HG03064 (cell line): ENCODE data around the gene ST6GAL1.
"Not testable (repeated sequence)": the region's sequence is repeated elsewhere in the genome, so short reads cannot be mapped to it uniquely, and the experiment has no call there.

Source experiments
- ATAC-seq: cut with Tn5 transposase; IDR thresholded peaks from one replicate; pipeline ENCODE4 v1.9.1; 2021; ENCODE audit warnings: low read depth; ENCODE audit not compliant: unreplicated experiment

The ST6GAL1 gene

DNA sequence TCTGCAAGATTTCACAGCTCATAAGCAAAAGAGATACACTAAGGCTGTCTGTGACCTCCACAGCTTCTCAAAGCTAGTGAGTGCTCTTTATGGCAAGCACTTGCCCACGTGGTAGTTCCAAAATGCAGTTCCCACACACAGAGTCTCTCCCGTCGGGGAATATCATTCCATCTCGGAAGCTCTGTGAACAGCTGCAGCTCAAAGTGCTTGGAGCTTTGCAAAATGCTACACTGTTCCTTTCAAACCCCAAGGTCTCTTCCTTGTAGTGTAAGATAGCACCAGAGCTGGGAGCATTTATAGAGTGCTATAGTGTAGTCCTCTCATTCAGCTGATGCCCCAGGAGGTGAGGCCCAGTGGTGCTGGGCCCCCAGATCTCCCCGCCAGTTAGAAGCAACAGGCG lies 36.1 kb downstream of the ST6GAL1 start:
- ATAC-seq, result no peak

DNA sequence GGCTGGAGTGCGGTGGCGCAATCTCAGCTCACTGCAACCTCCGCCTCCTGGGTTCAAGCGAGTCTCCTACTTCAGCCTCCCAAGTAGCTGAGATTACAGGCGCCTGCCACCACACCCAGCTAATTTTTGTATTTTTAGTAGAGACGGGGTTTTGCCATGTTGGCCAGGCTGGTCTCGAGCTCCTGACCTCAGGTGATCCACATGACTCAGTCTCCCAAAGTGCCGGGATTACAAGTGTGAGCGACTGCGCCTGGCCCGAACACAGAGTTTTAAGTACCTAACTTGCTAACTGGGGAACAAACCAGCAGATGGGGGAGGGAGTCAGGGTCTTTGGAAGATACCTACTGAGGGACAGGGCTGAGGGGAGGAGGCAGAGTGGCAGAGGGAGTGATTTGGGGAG lies 36.9 kb downstream of the ST6GAL1 start:
- ATAC-seq, result not testable (repeated sequence)

DNA sequence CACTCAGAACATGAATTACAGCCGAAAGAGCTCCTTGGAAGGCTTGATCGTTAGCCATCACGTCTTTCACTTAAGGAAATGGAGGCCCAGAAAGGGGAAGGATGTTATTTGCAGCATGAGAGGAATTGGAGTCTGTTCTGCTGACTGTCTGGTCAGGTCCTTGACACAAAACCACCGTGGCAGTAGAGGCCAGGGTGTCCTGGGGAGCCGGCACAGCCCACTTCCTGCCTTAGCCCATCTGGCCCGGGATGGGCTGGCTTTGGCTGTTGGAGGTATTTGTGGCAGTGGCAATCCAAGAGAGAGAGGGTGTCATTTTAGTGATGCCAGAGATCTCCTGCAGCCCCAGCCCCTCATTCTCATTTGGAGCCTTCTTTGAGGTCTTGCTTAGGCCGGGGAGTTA lies 37.4 kb downstream of the ST6GAL1 start:
- no peak for ATAC-seq

DNA sequence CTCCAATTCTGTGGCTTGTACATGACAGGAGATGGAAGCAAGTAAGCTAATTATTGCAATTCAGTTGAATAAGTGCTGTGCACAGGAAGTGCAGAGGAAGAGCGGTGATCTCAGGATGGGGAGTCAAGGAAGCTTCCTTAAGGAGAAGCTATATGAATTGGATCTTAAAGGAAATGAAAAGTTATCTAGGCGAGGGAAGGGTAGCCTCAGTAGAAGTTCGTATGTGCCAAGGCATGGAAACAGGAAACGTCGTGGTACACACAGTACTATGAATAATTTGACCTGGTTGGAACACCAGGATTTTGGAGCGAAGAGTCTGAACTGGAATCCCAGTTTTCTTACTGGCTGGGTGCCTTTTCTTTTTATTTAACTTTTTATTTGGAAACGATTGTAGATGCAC lies 39.3 kb downstream of the ST6GAL1 start:
- no peak for ATAC-seq

DNA sequence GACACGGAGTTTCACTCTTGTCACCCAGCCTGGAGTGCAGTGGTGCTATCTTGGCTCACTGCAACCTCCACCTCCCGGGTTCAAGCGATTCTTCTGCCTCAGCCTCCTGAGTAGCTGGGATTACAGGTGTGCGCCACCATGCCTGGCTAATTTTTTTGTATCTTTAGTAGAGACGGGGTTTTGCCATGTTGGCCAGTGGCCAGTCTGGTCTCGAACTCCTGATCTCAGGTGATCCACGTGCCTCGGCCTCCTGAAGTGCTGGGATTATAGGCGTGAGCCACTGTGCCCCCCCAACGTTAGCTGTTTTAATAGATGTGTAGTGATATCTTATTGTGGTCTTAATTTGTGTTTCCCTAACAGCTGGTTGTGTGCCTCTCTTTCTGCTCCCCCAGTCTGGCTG lies 40.8 kb downstream of the ST6GAL1 start:
- not testable (repeated sequence) for ATAC-seq

DNA sequence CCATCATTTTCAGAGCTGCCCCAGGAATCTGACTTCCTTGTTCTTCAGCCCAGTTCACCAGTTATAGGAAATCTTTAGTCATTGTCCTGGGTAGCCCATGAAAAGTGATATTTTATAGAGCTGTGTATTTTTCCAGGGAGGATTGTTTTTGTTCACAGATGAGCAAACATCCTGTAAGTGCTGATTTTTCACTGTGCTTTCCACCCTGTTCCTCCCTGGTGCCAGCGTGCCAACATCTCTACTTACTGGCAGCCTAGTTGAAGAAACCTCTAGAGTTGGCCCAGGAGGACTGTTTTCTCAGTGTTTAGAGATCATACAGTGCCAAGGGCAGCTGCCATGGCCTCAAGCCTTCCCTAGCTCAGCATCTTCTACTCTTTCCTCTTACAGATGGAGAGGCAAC lies 41.3 kb downstream of the ST6GAL1 start:
- no peak for ATAC-seq

DNA sequence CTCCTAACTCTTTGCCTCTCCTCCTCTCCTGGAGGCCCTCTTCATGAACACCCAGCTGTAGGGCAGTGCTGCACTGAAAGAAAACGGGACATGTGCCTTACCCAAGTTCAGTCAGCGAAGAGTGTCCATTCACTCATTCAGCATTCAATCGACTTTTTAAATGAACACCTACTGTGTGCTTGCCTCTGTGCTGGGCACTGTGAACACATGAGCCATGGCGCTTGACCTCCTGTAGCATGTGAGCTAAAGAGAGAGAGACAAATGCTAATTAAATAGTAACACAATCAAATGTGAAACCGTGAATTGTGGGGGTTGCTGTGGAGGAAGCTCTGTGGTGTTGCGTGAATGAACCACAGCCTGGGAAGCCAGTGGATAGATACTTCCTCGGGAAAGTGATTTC lies 43.4 kb downstream of the ST6GAL1 start:
- ATAC-seq, result no peak

DNA sequence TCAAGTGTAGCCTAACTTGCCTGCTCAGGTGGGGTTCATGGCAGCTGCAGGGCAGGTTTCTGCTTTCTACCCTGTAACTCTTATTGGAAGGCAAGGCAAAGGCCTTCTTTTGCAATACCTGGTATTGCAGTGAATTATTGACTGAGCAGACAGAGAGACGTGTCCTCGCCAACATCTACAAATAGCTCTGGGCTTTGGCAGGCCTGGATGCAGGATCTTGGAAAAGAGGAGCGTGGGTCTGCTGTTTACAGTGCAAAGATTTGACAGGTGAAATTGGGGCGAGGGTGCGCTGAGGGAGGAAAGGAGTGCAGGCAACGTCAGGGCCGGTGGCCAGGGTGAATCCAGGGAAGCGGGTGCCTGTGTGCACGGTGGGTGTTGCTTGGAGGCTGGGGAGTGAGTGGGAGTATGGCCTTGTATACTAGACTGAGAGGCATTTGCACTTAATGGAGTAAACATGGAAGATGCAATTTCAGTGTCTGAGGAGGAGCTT lies 44.5 kb downstream of the ST6GAL1 start:
- ATAC-seq, result no peak

DNA sequence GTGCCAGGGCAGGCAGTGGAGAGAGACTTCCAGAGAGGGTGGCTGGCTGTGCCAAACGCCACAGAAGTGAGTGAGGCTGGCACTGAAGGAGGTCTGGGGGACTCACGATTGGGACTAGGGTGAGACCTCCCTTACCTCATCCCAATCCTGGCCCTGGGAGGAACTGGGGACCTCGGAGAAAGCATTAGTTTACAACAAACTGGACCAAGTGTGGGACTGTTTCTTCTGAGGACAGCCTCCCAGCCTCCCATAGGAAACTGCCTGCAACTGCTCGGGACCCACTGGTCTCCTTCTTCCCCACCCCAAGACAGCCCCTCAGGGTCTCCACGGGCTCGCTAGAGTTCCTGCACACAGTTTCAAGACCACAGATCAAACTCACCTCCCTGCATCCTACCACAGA lies 45.4 kb downstream of the ST6GAL1 start:
- ATAC-seq, result no peak

DNA sequence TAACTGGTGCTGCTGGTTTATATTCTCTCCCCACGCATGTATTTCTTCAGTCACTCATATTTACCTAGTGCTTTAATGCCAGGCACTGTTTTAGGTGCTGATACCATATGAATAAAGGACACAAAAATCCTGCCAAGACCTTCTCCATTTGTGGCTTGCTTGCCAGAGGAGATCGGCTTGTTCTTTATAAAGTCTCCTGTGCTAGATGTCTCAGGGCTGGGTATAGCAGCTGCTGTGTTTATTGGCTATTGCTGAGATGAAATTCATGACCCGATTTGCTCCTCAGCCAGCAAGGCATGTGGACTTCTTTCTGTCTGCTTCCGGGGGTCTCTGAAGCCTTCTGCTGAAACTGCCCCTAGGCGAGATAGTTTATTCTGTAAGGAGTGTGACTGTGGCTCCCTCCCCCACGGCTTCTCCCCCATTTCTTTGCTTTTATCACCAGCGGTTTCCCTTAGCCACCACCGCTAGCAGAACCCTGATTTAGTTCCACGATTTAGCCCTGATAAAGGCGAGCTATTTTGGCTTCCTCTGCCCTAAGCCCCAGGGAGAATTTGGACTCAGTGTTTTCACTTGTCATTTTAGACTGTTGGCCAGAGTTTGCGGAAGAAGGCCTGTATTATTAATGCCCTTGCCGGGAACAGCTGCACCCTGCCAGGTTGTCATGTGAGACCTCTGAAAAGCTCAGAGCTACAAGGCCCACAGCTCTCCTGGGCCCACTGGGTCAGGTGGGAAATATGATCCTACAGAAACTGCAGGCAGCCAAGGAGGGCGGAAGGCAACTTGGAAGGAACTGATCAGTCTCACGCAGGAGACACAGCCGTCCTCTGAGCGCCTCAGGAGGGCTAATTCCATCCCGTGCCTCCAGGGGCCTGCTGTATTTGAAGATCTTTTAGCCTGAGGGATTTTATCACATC lies 46.8 kb downstream of the ST6GAL1 start:
- ATAC-seq, result no peak

DNA sequence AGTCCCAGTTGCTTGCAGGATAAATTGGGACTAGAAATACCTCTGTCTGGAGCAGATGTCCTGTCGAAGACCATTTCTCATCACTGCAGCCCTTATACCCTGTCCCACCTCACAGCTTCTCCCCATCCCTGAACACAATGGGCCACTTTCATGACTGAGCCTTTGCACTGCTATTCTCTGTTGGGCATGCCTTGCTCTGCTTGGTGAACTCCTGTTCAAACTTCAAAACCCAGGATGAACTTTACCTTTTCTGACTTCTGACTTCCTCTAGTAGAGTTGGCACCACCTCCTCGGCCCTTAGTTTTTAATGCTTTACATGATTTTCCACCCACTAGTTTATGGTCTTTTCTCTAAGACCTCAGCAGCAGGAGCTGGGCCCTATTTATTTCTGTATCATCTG lies 48.4 kb downstream of the ST6GAL1 start:
- no peak for ATAC-seq

DNA sequence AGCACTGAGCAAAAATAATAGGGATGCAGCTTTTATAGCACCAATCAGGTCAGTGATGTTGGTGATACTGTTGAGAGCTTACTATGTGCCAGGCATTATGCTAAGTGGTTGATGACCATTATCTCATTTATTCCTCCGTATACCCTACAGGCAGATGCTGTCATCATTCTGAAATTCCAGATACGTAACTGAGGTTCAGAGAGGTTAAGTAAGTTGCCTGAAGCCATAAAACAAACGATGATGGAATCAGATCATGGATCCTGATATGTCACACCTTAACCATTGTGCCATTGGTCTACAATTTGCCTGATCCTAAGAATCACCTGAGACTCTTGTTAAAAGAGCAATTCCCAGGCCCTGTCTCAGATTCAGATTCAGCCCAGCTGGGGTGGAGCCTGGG lies 49.5 kb downstream of the ST6GAL1 start:
- no peak for ATAC-seq

DNA sequence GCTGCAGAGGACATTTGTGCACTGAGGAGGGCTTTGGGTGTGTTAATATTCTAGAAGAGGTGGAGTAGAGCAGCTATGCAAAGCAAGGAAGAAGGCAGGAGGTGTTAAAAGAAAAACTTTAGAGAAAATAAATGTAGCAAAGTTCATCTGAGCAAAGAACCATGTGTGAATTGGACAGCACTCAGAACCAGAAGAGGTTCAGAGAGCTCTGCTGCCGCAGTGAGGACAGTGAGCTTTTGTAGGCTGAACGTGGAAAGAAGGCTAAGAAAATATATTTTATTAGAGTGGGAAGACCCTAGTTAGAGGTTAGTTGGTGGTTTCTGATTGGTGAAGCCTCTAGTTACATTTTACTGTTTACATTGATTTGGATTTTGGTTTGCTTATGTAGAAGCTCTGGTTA lies 50.7 kb downstream of the ST6GAL1 start:
- no peak for ATAC-seq

DNA sequence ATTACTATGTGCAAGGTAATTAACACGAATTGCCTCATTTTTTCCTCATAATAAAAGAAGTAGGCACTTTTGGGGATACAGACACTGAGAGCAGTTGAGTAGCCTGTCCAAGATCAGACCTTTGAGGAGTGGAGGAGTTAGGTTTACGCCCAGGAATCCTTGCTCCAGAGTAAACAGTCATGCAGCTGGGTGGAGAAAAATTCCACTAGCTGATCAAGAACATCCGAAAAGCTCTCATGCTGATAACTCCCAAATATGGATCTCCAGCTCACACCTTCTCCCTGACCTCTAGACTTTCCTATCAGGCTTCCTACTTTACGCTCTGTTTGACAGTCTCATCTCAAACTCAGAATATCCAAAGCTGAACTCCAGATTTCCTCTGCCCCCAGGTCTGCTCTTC lies 53.3 kb downstream of the ST6GAL1 start:
- no peak for ATAC-seq

DNA sequence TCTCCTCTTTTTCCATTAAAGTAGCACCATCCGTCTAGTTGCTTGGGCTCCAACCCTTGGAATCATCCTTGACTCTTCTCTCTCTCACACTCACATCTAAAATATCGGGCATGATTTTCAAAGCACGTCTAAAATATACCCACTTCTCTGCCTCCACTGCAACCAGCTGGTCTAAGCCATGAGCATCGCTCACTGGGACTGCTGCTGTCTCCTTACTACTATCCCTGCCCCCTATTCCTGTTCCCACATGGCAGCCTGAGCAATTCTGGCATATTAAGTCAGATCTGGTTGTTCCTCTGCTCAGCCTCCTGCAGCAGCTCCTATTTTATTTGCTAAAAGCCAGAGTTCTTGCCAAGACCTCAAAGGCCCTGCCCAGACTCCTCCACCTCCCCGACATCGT lies 53.7 kb downstream of the ST6GAL1 start:
- no peak for ATAC-seq

DNA sequence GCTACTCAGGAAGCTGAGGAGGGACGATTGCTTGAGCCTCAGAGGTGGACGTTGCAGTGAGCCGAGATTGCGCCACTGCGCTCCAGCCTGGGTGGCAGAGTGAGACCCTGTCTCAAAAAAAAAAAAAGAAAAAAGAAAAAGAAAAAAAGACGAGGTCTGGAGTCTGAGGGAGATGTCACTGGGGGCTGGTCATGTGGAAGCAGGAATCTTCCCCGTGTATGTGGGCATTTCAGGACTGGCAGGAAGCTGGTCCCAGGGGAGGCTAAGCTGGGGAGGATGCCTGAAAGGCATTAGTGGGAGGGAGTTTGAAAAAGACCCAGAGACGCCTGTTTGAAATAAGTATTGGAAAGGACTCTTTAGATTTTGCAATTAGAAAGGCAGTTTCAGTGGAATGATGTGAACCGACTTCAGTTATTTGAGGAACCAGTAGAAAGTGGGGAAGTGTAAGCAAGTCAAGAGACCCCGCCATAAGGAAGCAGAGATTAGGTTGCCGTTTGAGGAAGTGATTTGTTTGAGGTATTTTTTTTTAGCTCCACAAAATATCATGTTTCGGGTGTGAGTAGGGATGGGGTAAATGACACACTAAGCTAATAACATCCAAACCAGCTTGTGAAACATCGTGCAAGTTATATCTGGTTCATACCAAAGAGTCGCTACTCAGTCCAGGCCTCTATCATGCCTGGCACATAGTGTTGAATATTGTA lies 55.5 kb downstream of the ST6GAL1 start:
- ATAC-seq, result peak; percentile 39

DNA sequence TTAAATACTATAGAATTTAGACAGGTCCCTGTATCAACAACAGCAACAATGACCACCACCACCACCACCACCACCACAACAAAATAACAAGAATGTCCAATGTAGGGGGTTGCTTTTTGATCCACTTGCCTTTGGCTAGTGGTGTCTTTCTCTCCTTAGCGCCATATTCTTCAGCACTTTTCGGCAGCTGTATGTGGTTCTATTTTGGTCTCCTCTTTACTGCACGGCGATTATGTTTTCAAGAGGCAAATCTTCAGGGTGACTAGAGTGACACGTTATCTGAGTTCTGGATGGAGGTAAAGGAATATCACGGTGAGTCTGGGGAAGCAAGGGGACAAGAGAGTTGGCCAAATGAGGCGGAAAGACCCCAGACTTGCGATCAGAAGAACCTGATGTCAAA lies 56.1 kb downstream of the ST6GAL1 start:
- no peak for ATAC-seq

DNA sequence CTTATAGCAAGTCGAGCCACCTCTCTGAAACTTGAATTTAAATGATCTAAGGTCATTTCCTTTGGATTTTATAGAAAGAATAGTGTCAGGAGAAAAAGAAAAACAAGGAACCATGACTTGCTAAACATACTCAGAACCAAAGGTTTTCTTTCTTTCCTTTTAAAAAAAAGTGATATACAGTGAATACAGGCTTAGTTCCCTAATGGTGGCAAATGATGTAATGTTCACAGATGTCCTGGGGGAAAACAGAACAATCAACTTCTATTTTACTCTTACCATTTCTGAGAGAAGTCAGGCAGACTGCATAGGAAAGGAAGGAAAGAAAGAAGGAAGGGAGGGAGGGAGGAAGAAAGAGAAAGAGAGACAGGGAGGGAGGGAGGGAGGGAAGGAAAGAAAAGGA lies 56.5 kb downstream of the ST6GAL1 start:
- no peak for ATAC-seq

DNA sequence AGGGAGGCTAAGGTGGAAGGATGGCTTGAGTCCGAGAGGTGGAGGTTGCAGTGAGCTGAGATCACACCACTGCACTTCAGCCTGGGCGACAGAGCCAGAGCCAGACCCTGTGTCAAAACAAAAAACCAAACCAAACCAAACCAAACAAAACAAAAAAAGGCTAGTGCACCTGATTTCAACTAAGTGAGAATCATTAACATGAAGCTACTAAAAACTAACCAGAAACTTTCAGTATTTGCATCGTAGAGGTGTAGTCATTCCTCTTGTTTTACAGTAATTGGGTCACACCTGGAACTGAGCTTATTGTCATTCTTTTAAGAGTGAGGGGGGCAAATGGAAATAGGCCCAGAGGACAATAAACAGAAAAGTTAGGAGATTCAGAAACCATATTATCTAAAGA lies 58.5 kb downstream of the ST6GAL1 start:
- peak; percentile 73 for ATAC-seq

DNA sequence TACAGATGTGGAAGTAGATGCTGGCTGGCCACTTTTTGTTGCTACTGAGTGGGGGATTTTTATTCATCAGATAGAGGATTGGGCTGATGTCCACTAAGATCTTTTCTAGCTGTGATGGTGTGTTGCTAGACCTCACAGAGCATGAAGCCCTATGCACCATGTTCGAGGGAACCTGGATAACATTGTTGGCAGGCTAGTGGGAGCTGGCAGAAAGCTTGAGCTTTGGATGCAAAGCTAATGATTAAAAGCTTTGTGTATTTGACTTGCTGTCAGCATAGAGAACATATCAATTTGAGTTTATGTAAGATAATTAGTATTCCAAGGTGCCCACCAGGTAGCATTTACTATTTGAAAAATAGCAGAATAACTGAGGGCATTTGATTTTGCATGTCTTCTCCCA lies 59.1 kb downstream of the ST6GAL1 start:
- ATAC-seq, result no peak

DNA sequence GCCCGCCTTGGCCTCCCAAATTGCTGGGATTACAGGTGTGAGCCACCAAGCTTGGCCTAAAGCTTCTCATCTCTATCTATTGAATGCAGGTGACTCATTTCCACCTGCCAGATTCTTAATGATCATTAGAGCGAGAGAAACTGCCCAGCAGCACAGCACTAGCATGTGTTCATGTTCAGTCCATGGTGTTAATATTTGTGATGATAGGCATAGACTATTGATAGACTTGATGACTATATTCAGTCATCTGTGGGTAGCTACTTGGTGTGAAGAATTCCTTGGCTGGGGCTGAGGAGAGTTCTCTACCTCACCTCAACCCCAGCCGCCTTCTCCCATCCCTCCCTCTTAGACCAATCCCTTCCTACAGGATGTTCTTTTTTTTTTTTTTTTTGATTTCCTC lies 60.0 kb downstream of the ST6GAL1 start:
- no peak for ATAC-seq

DNA sequence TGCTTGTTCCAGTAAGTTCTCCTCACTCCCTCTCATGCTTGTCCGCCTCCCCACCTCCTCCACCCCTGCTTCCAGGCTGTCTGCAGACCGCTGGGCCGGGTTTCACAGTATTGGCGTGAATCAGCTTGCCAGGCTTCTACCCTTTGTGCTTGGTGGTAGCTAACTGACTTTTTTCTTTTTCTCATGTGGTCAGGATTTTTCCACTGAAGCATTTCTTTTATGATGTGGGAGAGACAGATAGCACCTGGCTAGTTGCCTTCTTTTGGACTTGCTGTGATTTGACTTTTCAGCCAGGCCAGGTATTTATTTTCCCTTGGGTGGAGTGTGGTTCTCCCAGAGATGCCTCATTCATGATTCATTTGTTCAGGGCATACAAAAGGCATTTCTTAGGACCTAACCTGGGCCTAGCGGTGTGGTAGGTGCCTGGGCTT lies 60.6 kb downstream of the ST6GAL1 start:
- ATAC-seq, result no peak
